Duodenal mucosa (tissue), 2 donors: ENCODE data around the gene SMAD1.
"Not testable (repeated sequence)": the region's sequence is repeated elsewhere in the genome, so short reads cannot be mapped to it uniquely, and the experiment has no call there.

Source experiments
- H3K27ac ChIP-seq: one replicate; pipeline ENCODE4 v1.7.0; 2013; ENCODE audit warnings: low read depth, low read length
- H3K27me3 ChIP-seq, 2 donors: one replicate each; pipeline ENCODE4 v1.7.0; 2013; ENCODE audit warnings: low read length in 2 of 2, control low read depth in 1 of 2; ENCODE audit not compliant: insufficient read depth in 2 of 2, control insufficient read depth in 1 of 2
- H3K36me3 ChIP-seq, 2 donors: one replicate each; pipeline ENCODE4 v1.7.0; 2013; ENCODE audit warnings: low read length in 2 of 2, control low read depth in 1 of 2; ENCODE audit not compliant: insufficient read depth in 2 of 2, control insufficient read depth in 1 of 2
- H3K4me1 ChIP-seq, 2 donors: one replicate each; pipeline ENCODE4 v1.7.0; 2013; ENCODE audit warnings: low read length in 2 of 2, control low read depth in 1 of 2; ENCODE audit not compliant: insufficient read depth in 2 of 2, control insufficient read depth in 1 of 2
- H3K4me3 ChIP-seq, 2 donors: one replicate each; pipeline ENCODE4 v1.7.0; 2013; ENCODE audit warnings: low read length in 2 of 2, low read depth in 1 of 2
- H3K9ac ChIP-seq, 2 donors: one replicate each; pipeline ENCODE4 v1.7.0; 2013; ENCODE audit warnings: low read length in 2 of 2, low read depth in 1 of 2
- H3K9me3 ChIP-seq, 2 donors: one replicate each; pipeline ENCODE4 v1.7.0; 2013; ENCODE audit warnings: low read length in 2 of 2, control low read depth in 1 of 2; ENCODE audit not compliant: control insufficient read depth in 1 of 2

The SMAD1 gene

GRCh38 chr4:145567516-145567915, 85.9 kb downstream of the SMAD1 start:
- no peaks in the 10 kb centered on the region for H3K27me3 ChIP-seq
- H3K4me3 ChIP-seq, result no peak overlapping the region
- H3K27ac ChIP-seq, result no peak overlapping the region
- H3K4me1 ChIP-seq, result no peaks in the 10 kb centered on the region
- no peak overlapping the region for H3K9ac ChIP-seq
- H3K9me3 ChIP-seq, result no peaks in the 10 kb centered on the region
- H3K36me3 ChIP-seq, result no peaks in the 10 kb centered on the region

- H3K4me1 ChIP-seq, H3K9ac ChIP-seq, H3K9me3 ChIP-seq, H3K4me3 ChIP-seq, H3K27me3 ChIP-seq, H3K36me3 ChIP-seq, H3K27ac ChIP-seq: not testable (repeated sequence)
Measured at GRCh38 chr4:145574546-145574945, 92.9 kb downstream of the SMAD1 start.

GRCh38 chr4:145580906-145581305, 99.3 kb downstream of the SMAD1 start:
- H3K27ac ChIP-seq, result no peak overlapping the region

GRCh38 chr4:145583191-145584055, 101.8 kb downstream of the SMAD1 start:
- Histone ChIP-seq H3K36me3 (no peaks in the 10 kb centered on the region), H3K9me3 (no peaks in the 10 kb centered on the region), H3K9ac (no peak overlapping the region), H3K4me1 (no peaks in the 10 kb centered on the region), H3K27me3 (no peaks in the 10 kb centered on the region), H3K27ac (no peak overlapping the region), H3K4me3 (no peak overlapping the region)

More at GRCh38 chr4:145580906-145581305, 99.3 kb downstream of the SMAD1 start:
- no peak overlapping the region for H3K4me3 ChIP-seq
- no peak overlapping the region for H3K9ac ChIP-seq
- H3K4me1 ChIP-seq, result no peaks in the 10 kb centered on the region
- no peaks in the 10 kb centered on the region for H3K36me3 ChIP-seq
- H3K27me3 ChIP-seq, result no peaks in the 10 kb centered on the region
- H3K9me3 ChIP-seq, result no peaks in the 10 kb centered on the region

GRCh38 chr4:145587088-145587754, 105.6 kb downstream of the SMAD1 start:
- Histone ChIP-seq H3K9ac (no peak overlapping the region), H3K36me3 (no peaks in the 10 kb centered on the region), H3K9me3 (no peaks in the 10 kb centered on the region), H3K27me3 (no peaks in the 10 kb centered on the region), H3K4me1 (no peaks in the 10 kb centered on the region), H3K4me3 (no peak overlapping the region), H3K27ac (no peak overlapping the region)

- not testable (repeated sequence) for H3K4me3 ChIP-seq, H3K27ac ChIP-seq, H3K9ac ChIP-seq, H3K36me3 ChIP-seq, H3K9me3 ChIP-seq, H3K4me1 ChIP-seq, H3K27me3 ChIP-seq
Measured at GRCh38 chr4:145589381-145589780, 107.7 kb downstream of the SMAD1 start.

GRCh38 chr4:145589916-145590702, 108.5 kb downstream of the SMAD1 start:
- no peaks in the 10 kb centered on the region for H3K4me1 ChIP-seq
- no peaks in the 10 kb centered on the region for H3K27me3 ChIP-seq
- H3K4me3 ChIP-seq, result no peak overlapping the region
- H3K36me3 ChIP-seq, result no peaks in the 10 kb centered on the region
- no peak overlapping the region for H3K27ac ChIP-seq
- H3K9me3 ChIP-seq, result no peaks in the 10 kb centered on the region
- no peak overlapping the region for H3K9ac ChIP-seq

GRCh38 chr4:145602129-145602760, 120.6 kb downstream of the SMAD1 start:
- H3K27me3 ChIP-seq, result no peaks in the 10 kb centered on the region
- no peaks in the 10 kb centered on the region for H3K4me1 ChIP-seq
- no peaks in the 10 kb centered on the region for H3K36me3 ChIP-seq

GRCh38 chr4:145605941-145606340, 124.3 kb downstream of the SMAD1 start:
- Histone ChIP-seq H3K4me3 (no peak overlapping the region), H3K4me1 (no peaks in the 10 kb centered on the region), H3K27ac (no peak overlapping the region), H3K36me3 (no peaks in the 10 kb centered on the region), H3K27me3 (no peaks in the 10 kb centered on the region), H3K9me3 (no peaks in the 10 kb centered on the region), H3K9ac (no peak overlapping the region)

More at GRCh38 chr4:145602129-145602760, 120.6 kb downstream of the SMAD1 start:
- H3K27ac ChIP-seq, result no peak overlapping the region
- no peak overlapping the region for H3K9ac ChIP-seq
- no peak overlapping the region for H3K4me3 ChIP-seq
- H3K9me3 ChIP-seq, result no peaks in the 10 kb centered on the region
